Endometrium (tissue), 2 donors: ENCODE data around the gene TMEM94.
"Not testable (repeated sequence)": the region's sequence is repeated elsewhere in the genome, so short reads cannot be mapped to it uniquely, and the experiment has no call there.

ENCODE experiments used
- FAIRE-seq: peaks from 2 replicates; lab custom pipeline; 2012; peaks lifted over from hg19 to GRCh38; lab: Jason Lieb, UNC
- donor health status: control.
- donor health status: control.

Gene TMEM94

DNA sequence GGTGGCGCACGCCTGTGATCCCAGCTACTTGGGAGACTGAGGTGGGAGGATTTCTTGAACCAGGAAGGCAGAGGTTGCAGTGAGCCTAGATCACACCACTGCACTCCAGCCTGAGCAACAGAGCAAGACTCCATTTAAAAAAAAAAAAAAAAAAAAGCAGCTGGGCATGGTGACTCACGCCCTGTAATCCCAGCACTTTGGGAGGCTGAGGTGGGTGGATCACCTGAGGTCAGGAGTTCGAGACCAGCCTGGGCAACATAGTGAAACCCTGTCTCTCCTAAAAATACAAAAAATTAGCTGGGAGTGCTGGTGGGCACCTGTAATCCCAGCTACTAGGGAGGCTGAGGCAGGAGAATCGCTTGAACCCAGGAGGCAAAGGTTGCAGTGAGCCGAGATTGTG, 10.5 kb upstream of the TMEM94 start:
- not testable (repeated sequence) for FAIRE-seq

DNA sequence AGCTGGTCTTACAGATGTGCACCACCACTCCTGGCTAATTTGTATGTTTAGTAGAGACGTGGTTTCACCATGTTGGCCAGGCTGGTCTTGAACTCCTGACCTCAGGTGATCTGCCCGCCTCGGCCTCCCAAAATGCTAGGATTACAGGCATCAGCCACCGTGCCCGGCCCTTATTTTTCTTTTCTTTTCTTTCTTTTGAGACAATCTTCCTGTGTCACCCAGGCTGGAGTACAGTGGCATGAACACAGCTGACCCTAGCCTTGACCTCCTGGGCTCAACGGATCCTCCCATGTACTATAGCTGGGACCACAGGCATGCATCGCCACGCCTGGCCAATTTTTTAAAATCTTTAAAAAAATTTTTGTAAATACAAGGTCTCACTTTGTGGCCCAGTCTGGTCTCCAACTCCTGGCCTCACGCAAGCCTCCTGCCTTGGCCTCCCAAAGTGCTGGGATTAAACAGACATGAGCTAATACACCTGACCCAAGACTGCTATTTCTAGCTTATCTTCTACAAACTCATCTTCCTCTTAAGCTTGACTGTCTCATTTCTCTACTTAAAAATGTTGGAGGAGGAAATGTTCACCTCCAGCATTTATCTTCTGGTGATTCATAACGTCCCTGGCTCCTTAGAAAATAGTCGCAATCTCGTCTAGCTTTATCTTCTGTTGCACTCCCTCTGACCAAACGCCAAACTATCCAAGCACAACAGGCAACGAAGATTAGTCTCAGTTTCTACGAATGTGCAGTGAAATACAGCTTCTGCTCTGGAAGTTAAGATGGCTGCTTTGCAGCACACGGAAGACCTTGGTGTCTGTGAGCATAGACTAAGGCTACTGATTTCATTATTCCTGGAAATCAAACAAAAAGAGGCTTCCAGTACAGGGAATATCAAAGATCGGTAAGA, 8.2 kb upstream of the TMEM94 start:
- no peak for FAIRE-seq

DNA sequence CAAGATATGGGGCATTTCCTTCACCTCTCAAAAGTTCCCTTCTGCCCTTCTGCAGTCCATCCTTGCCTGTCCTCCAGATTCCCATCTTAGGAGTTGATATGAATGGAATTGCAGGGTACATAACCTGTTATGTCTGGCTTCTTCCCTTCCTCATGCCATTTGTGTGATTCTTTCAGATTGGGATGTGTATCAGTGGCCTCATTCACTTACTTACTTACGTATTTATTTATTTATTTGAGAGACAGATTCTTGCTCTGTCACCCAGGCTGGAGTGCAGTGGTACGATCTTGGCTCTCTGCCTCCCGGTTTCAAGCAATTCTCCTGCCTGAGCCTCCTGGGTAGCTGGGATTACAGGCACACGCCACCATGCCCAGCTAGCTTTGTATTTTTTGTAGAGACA, 6.2 kb upstream of the TMEM94 start:
- FAIRE-seq, result no peak

DNA sequence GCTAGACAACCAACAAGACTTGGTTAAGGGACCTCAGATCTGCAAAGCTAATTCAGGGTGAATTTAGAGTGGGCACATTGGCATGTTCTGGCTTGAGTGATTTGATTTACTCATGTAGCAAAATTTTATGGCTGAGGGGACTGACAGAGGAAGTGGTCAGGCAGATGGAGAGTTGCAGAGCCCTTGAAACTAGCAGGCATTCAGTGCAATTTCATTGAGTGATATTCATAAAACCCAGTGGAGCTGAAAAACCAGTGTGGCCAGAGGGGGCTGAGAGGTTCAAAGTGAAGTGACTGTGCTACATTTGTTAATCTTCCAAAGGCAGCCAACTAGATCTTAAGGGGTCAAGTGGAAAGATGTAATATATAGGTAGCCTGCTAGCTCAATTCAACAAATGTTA, 2.2 kb upstream of the TMEM94 start:
- FAIRE-seq, result no peak

DNA sequence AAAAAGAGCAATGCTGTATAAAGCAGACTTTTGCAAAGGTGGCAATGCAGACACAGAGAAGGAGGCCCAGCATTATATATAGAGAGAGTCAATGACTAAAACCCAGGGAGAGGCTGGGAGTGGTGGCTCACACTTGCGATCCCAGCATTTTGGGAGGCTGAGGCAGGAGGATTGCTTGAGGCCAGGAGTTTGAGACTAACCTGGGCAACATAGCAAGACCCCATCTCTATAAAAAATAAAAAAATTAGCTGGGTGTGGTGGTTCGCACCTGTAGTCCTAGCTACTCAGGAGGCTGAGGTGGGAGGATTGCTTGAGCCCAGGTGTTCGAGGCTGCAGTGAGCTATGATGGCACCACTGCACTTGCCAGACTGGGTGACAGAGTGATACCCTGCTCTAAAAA, 1.8 kb upstream of the TMEM94 start:
- FAIRE-seq, result not testable (repeated sequence)

DNA sequence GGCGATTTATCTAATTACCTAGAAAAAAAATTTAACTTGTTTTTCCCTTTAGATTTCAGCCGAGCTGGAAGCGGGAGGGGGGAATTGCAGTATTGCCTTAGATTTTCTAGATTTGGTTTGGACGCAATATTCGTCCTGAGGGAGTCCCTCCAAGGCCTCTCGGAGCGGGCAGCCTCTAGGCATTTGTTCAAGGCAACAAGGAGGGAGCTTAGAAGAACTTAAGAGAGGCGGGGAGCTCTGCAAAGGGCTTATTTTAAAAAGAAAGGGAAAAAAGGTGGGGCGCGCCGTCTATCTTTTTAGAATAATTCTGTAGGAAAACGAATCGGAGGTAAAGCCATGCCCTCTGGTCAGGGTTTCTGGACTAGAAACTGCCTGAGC, 407 bp upstream of the TMEM94 start:
- no peak for FAIRE-seq

DNA sequence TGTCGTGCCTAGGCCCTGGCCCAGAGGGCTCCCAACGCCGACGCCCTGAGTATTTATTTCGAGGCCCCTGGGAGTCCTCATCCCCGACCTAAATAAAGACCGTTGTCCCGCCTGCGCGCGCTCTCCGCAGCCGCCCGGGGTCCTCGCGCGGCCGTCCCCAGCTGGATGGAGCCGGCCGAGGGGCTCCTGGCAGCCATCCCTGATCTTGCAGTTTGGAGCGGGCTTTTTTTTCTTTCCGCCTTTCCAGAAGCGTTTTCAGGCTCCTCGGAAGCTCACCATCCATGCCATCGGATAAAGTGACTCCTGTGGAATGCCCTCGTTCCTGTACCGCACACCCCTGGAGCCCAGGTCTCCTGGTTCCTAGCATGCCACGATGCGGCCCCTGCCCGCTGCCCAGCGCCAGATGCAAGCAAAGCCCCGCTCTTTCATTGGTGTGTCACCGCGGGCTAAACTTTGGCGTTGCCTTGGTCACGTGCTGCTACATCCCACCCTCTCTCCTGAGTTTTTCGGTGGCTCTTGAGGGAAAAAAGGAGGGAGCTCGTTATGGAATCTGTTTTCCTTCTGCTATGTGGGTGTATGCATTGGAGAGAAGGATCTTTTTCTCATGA, 716 bp downstream of the TMEM94 start:
- no peak for FAIRE-seq

DNA sequence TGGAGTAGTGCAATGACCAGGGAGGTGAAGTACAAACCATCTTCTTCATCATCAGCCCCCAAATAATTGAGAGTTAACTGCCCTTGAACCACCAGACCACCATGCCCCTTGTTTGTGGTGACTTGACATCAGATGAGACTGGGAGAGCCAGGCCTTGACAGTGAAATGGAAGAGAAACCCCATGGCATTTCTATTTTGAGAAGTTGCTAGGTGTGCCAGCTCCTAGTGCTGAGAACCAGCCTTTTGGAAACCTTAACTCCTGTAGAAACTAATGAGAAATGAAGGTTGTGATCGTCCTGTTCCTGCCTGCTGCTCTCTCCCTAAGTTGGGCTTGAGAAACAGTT, 2.8 kb downstream of the TMEM94 start:
- FAIRE-seq, result no peak

DNA sequence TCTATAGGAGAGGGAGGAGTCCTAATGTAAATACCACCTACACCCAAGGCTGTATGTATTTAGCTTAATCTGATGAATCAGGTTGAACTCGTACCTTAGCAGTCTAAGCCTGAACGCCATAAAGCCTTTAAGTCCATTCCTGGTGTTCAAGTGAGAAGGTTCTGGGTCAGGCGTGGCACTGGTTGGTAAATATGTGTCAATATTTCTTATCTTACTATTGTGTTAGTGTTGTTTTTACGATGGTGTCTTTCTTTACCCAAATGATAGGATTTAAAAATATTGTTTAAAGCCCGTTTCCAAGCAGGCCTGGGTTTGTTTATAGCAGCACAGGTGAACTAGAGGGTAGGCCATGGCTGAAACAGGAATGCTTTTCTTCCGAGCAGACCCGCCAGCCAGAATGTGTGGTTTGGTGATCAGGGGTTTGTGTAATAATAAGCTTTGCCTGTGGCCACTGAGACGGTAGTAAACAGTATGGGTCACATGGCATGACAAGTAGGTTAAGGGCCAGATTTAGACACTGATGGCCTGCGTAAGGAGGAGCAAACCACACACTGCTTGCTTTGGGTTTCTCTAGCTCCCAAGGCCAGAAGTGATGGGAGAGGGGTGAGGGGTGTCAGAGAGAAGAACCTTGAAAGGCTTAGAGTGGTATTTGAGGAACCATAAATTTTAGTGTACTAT, 3.3 kb downstream of the TMEM94 start:
- no peak for FAIRE-seq

DNA sequence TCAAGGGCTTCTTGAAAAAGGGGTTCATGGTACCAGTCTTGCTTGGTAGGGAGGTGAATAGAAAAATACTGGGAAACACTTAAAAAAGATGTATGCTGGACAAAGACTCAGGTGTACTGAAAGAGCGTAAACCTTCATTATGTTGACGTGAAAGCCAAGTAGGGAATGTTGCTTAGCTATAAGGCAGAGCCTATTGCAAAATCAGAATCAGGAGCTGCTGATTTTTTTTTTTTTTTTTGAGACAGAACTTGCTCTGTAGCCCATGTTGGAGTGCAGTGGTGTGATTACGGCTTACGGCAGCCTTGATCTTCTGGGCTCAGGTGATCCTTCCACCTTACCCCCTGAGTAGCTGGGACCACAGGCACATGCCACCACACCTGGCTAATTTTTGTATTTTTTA, 3.9 kb downstream of the TMEM94 start:
- no peak for FAIRE-seq

DNA sequence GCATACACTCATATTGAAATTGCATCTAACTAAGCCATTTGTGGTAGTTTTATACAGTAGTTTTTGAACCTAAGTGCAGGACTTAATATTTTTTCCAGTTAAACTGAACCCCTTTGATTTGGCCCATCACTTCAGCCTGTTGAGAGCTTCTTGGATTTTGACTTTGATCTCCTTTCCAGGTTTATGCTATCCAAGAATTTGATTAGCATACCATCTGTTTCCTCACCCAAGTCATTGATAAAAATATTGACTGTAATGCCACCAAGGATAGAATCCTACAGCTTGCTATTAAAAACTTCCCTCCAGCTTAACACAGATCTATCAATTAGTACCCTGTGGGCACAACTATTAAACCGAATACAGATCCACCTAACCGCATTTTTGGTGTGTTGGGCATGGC, 7.2 kb downstream of the TMEM94 start:
- no peak for FAIRE-seq

DNA sequence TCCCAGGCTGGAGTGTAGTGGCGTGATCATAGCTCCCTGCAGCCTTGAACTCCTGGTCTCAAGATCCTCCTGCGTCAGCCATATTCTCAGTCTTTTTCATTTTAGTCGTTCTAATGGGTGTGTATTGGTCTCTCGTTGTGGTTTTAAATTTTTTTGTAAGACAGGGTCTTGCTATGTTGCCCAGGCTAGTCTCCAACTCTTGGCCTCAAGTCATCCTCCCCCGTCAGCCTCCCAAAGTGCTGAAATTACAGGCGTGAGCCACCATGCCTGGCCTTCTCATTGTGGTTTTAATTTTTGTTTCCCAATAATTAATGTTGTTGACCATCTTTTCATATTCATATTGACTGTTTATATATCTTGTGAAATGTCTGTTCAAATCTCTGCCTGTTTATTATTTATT, 8.6 kb downstream of the TMEM94 start:
- no peak for FAIRE-seq

DNA sequence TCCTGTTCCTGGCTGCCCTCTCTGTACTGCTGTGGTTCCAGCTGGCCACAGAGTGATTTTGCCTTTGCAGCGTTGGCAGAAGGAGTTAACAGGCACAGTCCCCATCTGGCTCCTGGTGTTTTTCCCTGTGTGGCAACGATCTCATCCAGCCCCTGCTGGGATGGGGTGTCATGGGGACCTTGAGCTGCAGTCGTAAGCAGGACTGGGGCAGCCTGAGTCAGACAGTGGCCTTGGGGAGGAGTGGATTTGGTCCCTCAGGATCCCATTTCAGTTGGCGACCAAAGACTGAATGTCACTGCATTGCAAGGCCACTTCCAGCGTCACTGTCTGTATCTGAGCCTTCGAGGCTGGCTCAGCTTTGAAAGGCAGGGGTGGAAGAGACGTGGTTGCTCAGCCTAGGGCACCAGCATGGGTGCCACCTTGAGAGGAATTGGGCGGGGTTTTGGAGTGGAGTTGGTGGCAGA, 11.9 kb downstream of the TMEM94 start:
- no peak for FAIRE-seq

DNA sequence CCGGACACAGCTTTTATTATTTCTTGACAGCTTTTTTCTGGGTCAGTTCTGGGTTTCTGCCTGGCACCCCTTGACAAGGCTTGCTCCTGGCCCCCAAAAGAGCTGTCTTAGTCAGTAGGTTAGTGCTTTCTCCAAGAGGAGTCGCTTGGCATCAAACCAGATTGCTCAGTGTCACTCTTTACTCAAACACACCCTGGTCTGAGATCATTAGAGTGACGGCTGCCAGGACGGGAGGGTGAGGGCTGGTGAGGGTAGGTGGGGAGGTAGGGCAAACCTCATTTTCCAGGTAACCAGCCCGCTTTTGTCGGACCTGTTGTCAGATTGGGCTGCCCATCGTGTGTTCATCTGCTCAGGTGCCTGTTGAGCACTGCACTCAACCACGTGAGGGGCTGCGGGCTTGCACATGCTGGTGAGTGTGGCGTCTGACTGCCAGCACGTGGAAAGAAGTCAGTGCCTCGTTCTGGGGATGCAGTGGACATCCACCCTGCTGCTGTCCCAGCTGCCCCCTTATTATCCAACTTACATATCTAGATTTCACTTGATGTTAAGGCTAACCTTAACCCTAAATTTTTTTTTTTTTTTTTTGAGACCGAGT, 12.4 kb downstream of the TMEM94 start:
- FAIRE-seq, result no peak

DNA sequence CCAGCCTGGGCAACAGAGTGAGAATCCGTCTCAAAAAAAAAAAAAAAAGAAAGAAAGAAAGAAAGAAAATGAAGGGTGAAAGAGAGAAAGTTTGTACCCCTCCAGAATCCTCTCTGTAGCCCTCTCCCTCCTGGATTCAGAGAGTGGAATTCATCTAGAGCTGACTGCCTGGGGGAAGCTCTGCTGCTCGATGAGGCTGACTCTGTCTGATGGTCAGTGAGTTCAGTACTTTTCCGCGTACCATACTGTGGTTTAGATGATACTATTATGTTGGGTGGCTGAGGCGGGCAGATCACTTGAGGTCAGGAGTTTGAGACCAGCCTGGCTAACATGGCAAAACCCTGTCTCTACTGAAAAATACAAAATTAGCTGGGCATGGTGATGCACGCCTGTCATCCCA, 14.8 kb downstream of the TMEM94 start:
- no peak for FAIRE-seq

DNA sequence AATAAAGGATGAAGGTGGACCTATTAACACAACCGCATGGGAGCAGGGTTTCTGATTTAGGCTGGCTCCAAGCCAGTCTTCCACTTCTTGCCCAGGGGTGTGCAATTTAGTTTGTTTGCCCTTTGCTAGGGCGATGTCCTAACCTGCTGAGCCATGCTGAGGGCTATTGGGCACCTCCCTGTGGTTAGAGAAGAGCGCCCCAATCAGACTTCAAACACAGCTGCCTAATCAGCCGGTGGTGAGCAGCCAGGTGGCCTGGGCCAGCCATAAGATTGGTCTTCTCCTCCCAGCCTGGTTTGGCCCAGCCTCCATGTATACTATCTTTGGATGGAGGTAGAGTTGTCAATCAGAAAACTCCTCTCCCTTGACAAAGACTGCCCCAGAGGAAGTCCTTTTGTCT, 15.7 kb downstream of the TMEM94 start:
- no peak for FAIRE-seq

DNA sequence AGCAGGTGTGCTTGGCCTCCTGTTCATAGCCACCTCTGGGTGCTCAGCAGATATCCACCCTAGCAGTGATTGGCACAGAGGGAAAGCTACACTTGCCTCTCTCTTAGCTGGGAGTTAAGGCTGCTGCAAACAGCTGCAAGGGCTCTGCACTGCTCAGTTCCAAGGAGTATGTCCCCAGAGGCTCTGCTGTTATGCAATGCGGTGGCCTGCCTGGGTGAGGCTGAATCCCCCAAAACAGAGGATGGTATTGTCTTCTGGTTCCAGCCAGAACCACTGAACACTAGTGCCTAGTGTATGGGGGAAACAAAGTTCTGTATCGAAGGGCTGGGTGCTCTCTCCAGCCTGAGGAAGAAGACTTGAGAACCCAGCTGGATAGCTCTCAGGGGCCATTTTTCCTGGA, 16.8 kb downstream of the TMEM94 start:
- FAIRE-seq, result no peak

DNA sequence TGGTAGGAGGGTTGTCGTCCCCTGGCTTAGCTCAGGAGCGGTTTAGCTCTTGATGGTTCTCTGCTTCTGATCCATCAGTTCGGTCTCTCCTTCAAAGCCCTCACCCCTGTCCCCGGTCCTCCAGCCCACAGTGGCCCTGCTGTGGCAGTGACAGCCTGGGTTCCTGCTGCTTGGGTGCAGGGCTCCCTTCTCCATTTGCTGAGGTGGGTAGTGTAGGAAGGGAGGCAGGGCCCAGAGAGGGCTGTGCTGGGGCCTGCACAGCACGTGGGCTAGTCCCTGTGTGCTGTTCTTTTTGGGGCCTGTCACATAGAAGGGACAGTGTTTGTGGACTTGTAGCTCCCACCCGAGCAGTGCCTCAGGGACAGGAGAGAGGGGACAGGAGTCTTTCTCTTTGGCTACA, 18.3 kb downstream of the TMEM94 start:
- no peak for FAIRE-seq

DNA sequence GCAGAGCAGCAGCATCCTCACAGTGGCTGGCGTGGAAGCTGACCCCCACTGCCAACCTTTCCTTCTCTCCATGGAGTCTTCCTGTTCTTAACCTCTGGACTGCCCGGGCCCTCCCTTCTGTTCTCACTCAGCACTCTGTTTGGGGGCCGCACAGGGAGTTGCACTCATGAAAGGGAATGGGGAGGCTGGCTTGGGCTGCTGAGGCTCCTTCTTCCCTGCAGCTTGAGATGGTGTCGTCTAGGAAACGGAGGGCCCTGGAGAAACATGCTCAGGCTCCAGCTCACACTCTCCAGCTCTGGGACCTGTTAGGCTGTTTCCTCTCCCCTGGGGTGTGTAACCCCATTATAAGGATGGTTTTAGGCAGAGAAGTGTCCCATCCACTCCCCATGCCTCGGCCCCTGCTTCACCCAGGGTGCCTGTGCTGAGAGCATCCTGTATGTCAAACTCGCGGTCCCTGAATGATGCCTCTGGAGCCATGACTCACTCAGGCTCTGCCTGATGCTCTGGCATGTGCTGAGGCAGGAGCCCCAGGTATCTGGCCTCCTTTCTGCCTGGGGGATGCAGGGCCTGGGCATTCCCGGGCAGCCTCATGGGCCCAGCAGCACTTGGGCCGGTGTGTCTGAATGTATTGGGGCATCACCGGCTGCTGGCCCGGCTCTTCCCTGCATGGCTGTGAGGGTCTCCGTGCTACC, 18.9 kb downstream of the TMEM94 start:
- no peak for FAIRE-seq

DNA sequence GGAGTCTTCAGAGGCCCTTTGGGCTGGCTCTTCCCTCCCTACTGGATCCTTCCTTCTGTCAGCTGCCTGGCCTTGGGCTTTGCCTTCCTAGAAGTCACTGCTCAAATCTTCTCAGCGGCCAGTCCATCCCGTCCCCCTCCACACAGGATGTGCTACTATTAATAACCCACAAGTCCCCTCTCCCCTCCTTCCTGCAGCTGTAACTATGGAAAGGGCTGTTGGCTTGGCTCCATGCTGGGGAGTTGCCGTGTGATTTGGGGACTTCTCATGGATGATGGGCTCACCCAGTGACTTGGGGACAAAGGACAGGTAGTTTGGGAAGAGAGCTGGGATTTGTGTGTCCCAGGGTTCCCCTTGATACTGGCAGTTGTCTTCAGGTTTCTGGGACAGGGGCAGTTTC, 19.4 kb downstream of the TMEM94 start:
- no peak for FAIRE-seq

DNA sequence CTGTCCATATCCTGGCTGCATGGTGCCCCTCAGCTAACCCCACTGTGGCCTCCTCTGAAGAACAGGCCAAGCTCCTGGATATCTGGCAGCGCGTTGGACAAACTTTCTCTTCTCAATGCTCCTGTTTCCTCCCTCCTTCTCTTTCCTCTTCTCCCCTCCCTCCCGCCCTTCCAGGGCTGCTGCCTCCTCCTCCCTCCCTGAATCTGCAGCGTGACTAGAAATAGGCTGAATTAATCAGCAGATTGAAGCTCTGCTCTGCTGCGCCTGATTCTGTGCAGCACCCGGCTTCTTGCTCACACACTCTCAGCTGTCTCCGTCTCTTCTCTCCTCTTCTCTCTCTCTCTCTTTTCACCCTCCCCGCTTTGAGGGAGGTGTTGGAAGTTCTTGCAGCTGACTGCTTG, 19.8 kb downstream of the TMEM94 start:
- FAIRE-seq, result no peak

DNA sequence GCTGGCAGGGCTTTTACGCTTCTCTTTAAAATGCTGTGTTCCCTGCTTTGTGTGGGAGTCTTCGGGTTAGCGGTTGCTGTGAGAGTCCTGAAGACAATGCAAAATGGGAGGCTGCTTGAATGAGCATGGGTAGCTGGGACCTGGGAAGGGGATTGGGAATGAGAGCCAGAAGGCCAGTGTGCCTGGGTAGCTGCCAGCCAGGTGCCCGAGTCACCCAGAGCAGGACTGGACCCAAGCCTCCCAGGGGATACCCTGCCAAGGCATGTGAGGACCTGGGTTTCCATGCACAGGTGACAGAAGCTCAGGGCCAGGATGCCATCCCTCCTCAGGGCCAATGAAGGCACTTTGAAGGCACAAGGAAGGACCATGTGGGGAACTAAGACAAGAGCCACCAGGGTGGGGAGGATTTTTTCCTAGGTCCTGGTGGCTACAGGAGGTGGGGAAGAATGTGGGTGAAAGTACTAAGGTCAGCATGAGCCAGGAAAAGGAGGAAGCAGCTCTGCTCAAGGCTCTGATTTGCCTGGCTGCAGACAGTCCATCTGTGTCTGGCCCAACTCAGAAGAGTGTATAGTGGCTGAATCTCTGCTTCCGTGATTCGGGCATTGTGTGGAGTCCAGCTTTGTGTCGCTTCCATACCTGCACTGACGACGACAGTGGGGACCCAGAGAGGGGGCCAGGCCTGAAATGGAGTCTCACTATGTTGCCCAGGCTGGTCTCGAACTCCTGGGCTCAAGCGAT, 20.5 kb downstream of the TMEM94 start:
- FAIRE-seq, result no peak
